Uterus (tissue), 4 donors: ENCODE results near the gene C16orf95. TPM values are rescaled to one million over a fixed set of nuclear protein-coding genes. Genes with fewer than 3 reads are reported as not detected.

ENCODE experiments used
- DNase-seq, 2 donors: peaks; one replicate each; pipeline ENCODE4 v3.0.0-alpha.2; 2019 to 2020
- H3K27ac ChIP-seq, 2 donors: fragments of 200-600 bp; sonication (generic); 1 replicate in 1 of 2; 2 replicates in 1 of 2; pipeline ENCODE4 v1.5.1; 2016 to 2018
- H3K27me3 ChIP-seq, 2 donors: fragments of 200-600 bp; sonication (generic); one replicate each; pipeline ENCODE4 v1.5.1; 2018 to 2019; ENCODE audit warnings: control low read depth in 1 of 2
- H3K36me3 ChIP-seq, 2 donors: fragments of 200-600 bp; sonication (generic); one replicate each; pipeline ENCODE4 v1.5.1; 2019; ENCODE audit warnings: control low read depth in 1 of 2
- H3K4me1 ChIP-seq, 2 donors: fragments of 200-600 bp; sonication (generic); one replicate each; pipeline ENCODE4 v1.5.1; 2018 to 2019; ENCODE audit warnings: control low read depth in 1 of 2
- H3K4me3 ChIP-seq, 2 donors: fragments of 200-600 bp; sonication (generic); 1 replicate in 1 of 2; 2 replicates in 1 of 2; pipeline ENCODE4 v1.5.1; 2018 to 2019; ENCODE audit warnings: mild to moderate bottlenecking in 1 of 2
- H3K9me3 ChIP-seq, 2 donors: fragments of 200-600 bp; sonication (generic); one replicate each; pipeline ENCODE4 v1.5.1; 2019; ENCODE audit warnings: control low read depth in 1 of 2
- POLR2A ChIP-seq, 2 donors: fragments of 450-650 bp; IDR thresholded peaks; one replicate each; pipeline ENCODE4 v1.6.1; 2016; ENCODE audit warnings: antibody characterized with exemption in 2 of 2, mild to moderate bottlenecking in 1 of 2, moderate library complexity in 1 of 2
- intact Hi-C: fragments of 100-400 bp; cut with DNase I; formaldehyde crosslinking; loops from one replicate; pipeline ENCODE4 v1.15.1; 2023; ENCODE audit warnings: low total_unique reads
- total RNA-seq, 4 donors: library from RNA; depleted of rRNA in 3 of 4; stranded (reverse); fragments of >200 nt in 3 of 4; gene quantifications; one replicate each; pipeline versions ENCODE4 v1.1.0 to v1.2.4, GENCODE V29; 2014 to 2023
- TF ChIP-seq, protein P1 (sequence below), 4 experiments: fragments of 200-600 bp in 2 of 4; fragments of 450-650 bp in 2 of 4; sonication (generic) in 2 of 4; IDR thresholded peaks; one replicate each; pipeline ENCODE4 v1.5.1; 2016 to 2019; ENCODE audit warnings: antibody characterized with exemption in 4 of 4, mild to moderate bottlenecking in 2 of 4, moderate library complexity in 1 of 4
- donor health status: DM: yes; HTN: yes; CAD: no.

The C16orf95 gene
- total RNA-seq, 4 donors from 2014 or later = 3.2 to 4.2 TPM; not detected in 2

DNA sequence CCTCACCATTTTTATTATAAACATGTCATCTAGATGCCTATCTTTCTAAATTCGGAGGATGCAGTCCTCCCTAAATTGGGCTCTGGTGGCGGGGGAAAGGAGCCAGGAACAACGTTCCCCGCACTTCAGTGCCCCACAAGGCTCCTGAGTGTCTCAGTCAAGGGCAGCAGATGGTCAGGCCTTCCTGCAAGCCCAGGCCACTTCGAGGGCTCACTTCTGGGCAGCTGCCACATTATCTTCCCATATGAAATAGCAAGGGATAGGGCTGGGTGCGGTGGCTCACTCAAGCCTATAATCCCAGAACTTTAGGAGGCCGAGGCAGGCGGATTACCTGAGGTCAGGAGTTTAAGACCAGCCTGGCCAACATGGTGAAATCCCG lies 34.1 kb upstream of the C16orf95 start:
- Histone ChIP-seq H3K4me3 (no peak overlapping the region), H3K9me3 (no peaks in the 10 kb centered on the region), H3K36me3 (no peaks in the 10 kb centered on the region), H3K27me3 (no peaks in the 10 kb centered on the region), H3K4me1 (peaks cover 0 to 2% of the 10 kb centered on the region in 2 donors), H3K27ac (peak overlapping the region in 1 of 2 donors; percentile 2)
- no peak for TF ChIP-seq POLR2A (IDR thresholded peaks at IDR 0.05)
- TF ChIP-seq, protein P1, sequence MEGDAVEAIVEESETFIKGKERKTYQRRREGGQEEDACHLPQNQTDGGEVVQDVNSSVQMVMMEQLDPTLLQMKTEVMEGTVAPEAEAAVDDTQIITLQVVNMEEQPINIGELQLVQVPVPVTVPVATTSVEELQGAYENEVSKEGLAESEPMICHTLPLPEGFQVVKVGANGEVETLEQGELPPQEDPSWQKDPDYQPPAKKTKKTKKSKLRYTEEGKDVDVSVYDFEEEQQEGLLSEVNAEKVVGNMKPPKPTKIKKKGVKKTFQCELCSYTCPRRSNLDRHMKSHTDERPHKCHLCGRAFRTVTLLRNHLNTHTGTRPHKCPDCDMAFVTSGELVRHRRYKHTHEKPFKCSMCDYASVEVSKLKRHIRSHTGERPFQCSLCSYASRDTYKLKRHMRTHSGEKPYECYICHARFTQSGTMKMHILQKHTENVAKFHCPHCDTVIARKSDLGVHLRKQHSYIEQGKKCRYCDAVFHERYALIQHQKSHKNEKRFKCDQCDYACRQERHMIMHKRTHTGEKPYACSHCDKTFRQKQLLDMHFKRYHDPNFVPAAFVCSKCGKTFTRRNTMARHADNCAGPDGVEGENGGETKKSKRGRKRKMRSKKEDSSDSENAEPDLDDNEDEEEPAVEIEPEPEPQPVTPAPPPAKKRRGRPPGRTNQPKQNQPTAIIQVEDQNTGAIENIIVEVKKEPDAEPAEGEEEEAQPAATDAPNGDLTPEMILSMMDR (IDR thresholded peaks at IDR 0.05) = no peak
- intact Hi-C loops = no loop called here
- DNase-seq = no peak

DNA sequence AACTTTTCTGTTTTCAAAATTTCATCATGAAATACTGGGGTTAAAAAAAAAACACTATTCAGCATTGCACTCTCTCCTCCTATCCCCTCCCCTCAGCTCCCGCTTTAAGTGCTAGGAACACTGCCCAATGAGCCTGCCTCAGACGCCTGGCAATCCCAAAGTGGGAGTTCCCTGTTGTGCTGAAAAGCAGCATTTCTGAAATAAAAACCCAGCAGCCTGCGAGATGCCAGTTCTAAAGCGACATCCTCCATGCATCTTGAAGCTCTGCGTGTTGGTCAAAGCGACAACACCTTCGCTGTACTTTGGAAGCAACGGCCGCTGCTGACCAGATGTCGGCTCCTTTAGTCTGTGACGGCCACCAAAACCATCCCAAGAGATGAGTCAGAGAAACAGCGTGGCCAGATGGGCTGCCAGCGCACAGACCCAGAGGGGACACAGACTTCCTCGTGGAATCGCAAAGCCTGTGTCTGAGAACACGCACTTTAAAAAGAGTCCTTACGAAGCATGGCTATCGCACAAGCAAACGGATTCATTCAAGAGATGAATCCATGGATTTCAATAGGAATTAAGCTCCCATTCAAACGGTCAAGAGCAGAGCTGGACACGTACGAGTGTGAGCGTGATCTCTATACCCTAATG lies 33.6 kb upstream of the C16orf95 start:
- Histone ChIP-seq H3K9me3 (no peaks in the 10 kb centered on the region), H3K27ac (peak overlapping the region in 1 of 2 donors; percentile 2), H3K4me1 (peaks cover 0 to 2% of the 10 kb centered on the region in 2 donors), H3K36me3 (no peaks in the 10 kb centered on the region), H3K4me3 (no peak overlapping the region), H3K27me3 (no peaks in the 10 kb centered on the region)
- intact Hi-C loops = no loop called here
- TF ChIP-seq, protein P1 (IDR thresholded peaks at IDR 0.05) = no peak
- no peak for TF ChIP-seq POLR2A (IDR thresholded peaks at IDR 0.05)
- no peak for DNase-seq

DNA sequence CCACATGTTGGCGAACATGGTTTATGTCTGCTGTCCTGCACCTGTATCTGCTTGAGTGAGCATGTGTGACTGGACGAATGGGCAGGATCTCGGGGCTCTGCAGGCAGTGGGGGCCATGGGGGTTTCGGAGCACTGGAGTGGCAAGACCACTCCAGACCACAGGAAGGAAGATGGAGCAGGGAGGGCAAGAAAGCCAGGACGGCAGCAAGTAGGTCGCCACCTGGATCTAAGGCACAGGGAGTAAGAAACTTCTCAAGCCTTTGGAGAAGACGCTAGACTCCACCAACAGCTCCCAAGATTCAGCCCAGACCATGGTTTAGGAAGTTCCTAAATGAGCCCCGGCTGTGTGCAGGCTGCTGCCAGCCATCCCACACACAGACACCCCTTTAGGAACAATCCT lies 32.8 kb upstream of the C16orf95 start:
- TF ChIP-seq POLR2A (IDR thresholded peaks at IDR 0.05) = no peak
- TF ChIP-seq, protein P1 (IDR thresholded peaks at IDR 0.05) = no peak
- Histone ChIP-seq H3K27me3 (no peaks in the 10 kb centered on the region), H3K4me1 (peaks cover 0 to 2% of the 10 kb centered on the region in 2 donors), H3K36me3 (no peaks in the 10 kb centered on the region), H3K27ac (no peak overlapping the region), H3K4me3 (no peak overlapping the region), H3K9me3 (no peaks in the 10 kb centered on the region)
- intact Hi-C loops = no loop called here
- DNase-seq = no peak

DNA sequence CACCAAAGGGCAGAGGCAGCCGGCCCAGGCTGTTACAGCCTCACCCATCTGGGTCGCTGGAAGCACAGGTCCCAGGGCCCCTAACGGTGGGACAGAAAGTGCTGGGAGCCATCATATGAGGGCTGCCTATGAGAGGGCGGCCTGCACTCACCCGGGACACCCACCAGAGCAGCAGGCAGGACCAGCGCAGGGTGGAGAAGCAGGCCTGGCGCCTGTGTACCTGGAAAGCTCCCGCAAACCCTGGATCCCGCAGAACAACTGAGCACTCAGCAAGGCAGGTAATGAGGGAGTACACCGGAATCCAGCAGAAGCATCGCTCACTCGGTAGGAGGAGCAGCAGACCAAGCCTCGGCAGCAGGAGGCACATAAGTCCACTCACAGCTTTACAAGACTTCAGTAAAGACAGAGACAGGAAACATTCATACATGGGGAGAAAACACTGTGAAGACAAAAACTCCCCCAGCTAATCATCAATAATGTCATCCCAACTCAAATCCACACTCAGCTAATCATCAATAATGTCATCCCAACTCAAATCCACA lies 31.5 kb upstream of the C16orf95 start:
- Histone ChIP-seq H3K9me3 (no peaks in the 10 kb centered on the region), H3K4me3 (no peak overlapping the region), H3K27me3 (no peaks in the 10 kb centered on the region), H3K4me1 (peaks cover 0 to 2% of the 10 kb centered on the region in 2 donors), H3K27ac (no peak overlapping the region), H3K36me3 (no peaks in the 10 kb centered on the region)
- TF ChIP-seq POLR2A (IDR thresholded peaks at IDR 0.05) = no peak
- TF ChIP-seq, protein P1 (IDR thresholded peaks at IDR 0.05) = no peak
- no peak for DNase-seq
- intact Hi-C loops = no loop called here

DNA sequence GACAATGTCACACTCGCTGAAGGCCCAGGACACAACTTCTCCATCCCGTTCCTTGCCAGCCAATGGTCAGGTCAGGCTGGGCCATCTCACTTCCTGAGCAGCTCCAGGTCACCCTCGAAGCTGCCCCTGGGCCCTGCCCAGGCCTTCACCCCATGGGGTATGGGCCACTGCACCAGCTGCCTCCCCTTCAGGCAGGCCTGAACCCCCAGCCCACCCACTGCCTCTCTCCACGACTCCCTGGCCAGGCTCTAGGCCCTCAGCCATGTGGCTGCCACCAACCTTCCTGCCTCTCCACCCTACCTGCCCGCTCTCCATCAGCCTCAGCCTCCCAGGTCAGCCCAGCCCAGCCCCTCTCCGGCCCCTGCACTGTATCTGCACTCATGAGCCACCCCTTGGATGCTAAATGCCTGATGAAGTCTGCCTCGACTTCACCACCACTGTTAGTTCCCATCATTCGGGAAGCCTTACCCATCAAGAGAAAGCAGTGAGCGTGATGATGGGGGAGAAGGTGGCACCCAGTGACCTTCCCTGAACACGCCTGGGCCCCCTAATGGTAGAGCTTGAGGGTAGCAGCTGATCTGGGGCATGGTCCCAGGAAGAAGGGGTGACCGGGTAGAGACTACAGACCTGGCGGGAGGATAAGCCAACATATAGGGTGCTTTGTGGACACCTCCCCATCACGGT lies 30.9 kb upstream of the C16orf95 start:
- Histone ChIP-seq H3K36me3 (no peaks in the 10 kb centered on the region), H3K9me3 (no peaks in the 10 kb centered on the region), H3K4me1 (peaks cover 0 to 2% of the 10 kb centered on the region in 2 donors), H3K4me3 (no peak overlapping the region), H3K27me3 (no peaks in the 10 kb centered on the region), H3K27ac (no peak overlapping the region)
- intact Hi-C loops = no loop called here
- DNase-seq = no peak
- no peak for TF ChIP-seq POLR2A (IDR thresholded peaks at IDR 0.05)
- TF ChIP-seq, protein P1 (IDR thresholded peaks at IDR 0.05) = no peak
